GM10248 (cell line): ENCODE data around the gene SMARCC1.

Experiments used
- CTCF ChIA-PET: fragments of 300-600 bp; sonication (Branson Sonifier 250); formaldehyde crosslinking; extraction: SDS; loops from one replicate; lab custom pipeline; 2021; ENCODE audit warnings: antibody characterized with exemption; lab: Yijun Ruan, JAX
- POLR2A ChIA-PET: fragments of 350-650 bp; sonication (Branson Sonifier 250); formaldehyde crosslinking; extraction: SDS; loops from one replicate; lab custom pipeline; 2020; ENCODE audit warnings: antibody characterized with exemption; lab: Yijun Ruan, JAX
- DNase-seq: peaks from one replicate; pipeline ENCODE4 v3.0.0; 2012; ENCODE audit errors: extremely low spot score
- TF ChIP-seq, protein P1 (sequence below): IDR thresholded peaks from 2 replicates; pipeline ENCODE4 v1.5.1; 2012; ENCODE audit warnings: mild to moderate bottlenecking, low read depth; ENCODE audit errors: extremely low read depth, missing control alignments, control extremely low read depth

The SMARCC1 gene

DNA sequence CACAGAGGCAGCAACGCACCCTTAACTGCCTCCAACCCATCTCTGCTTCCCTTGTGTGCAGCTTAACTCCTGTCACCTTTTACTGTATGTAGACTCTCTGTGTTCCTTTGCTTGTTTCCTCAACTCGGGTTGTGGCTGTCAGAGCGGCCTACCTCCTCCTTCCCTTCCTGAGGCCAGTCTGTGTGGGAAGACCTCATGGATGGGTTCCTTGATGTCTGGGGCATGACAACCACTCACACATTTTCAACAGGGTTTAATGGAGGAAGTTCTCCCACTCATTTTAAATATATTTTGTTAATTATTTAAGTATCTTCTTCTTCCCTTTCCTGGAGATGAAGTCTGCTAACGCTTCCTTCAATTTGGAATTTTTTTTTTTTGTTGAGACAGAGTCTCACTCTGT lies 201.2 kb downstream of the SMARCC1 start:
- no peak for DNase-seq
- TF ChIP-seq, protein P1, sequence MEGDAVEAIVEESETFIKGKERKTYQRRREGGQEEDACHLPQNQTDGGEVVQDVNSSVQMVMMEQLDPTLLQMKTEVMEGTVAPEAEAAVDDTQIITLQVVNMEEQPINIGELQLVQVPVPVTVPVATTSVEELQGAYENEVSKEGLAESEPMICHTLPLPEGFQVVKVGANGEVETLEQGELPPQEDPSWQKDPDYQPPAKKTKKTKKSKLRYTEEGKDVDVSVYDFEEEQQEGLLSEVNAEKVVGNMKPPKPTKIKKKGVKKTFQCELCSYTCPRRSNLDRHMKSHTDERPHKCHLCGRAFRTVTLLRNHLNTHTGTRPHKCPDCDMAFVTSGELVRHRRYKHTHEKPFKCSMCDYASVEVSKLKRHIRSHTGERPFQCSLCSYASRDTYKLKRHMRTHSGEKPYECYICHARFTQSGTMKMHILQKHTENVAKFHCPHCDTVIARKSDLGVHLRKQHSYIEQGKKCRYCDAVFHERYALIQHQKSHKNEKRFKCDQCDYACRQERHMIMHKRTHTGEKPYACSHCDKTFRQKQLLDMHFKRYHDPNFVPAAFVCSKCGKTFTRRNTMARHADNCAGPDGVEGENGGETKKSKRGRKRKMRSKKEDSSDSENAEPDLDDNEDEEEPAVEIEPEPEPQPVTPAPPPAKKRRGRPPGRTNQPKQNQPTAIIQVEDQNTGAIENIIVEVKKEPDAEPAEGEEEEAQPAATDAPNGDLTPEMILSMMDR: no peak
- CTCF ChIA-PET: no interaction called here
- POLR2A ChIA-PET: no interaction called here

DNA sequence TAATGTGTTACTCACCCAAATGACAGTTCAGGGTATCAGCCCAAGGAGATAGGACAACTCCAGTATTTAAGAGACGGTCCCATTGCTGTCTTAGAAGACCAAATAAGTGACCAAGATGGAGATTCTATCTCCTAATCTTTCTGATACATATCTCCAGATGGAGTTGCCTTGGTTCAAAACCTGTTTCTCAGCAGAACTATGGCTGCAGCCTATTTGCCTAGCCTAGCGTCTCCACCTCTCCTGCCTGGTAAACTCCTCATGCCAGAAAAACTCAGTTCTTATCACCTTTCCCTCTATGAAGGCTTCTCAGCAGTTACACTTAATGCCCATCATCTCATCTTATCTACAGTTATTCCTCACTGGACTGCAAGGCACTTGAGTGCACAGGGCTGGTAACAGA lies 201.8 kb downstream of the SMARCC1 start:
- POLR2A ChIA-PET: no interaction called here

DNA sequence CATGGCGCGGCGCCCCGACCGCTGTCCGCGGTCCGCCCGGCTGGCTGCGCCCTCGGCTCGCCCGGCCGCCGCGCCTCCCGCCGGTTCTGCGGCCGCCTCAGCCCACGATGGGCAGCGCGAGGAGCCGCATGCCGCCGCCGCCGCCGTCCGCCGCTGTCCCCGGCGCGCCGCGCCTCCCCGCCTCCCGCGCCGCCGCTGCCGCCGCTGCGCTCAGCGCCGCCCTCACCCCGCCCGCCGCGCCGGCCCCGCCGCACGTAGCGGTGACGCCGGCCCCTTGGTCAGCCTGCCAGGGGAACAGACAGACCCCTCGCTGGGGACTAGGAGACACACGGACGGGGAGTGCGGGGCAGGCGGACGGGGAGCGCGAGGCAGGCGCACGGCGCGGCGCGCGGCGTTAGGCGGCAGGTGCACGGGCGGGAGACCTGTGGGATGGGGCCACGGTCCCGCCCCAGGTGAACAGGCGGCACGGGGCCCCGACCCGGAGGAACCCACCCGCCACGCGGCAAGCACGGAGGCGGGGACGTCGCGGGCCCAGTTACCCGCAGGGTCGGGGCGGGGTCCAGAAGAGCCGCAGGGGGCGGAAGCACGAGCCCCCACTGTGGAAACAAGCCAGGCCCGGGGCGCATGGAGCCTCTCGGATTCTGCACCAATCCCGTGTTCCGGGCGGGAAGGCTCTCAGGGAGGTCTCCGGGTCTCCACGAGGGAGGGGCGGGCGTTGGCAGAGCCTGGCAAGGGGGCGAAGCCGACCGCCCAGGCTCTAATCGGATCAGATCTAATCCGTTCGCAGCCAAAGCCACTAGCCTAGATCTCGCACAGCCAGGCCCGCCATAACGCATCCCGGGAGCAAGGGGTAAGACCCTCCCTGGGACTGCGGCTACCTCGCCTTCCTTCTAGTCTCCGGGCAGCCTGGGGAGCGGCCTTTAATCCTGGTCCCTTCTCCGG lies 202.7 kb downstream of the SMARCC1 start, which contains the start of gene CSPG5:
CSPG5 (minus strand) TSS at position 175 of the 942 bp plus-strand sequence; CDS start at position 3, 172 bp downstream.
- ChIA-PET CTCF (interaction anchor here (0.8 kb wide), 1 partner anchor 57 kb away, joined by 4 read pairs; no protein-coding TSS in a partner anchor), POLR2A (no interaction called here)
- TF ChIP-seq, protein P1: peak; percentile 10
- DNase-seq: peak; percentile 62

More for the DNA sequence above, 201.8 kb downstream of the SMARCC1 start:
- TF ChIP-seq, protein P1: no peak
- CTCF ChIA-PET: no interaction called here
- no peak for DNase-seq

DNA sequence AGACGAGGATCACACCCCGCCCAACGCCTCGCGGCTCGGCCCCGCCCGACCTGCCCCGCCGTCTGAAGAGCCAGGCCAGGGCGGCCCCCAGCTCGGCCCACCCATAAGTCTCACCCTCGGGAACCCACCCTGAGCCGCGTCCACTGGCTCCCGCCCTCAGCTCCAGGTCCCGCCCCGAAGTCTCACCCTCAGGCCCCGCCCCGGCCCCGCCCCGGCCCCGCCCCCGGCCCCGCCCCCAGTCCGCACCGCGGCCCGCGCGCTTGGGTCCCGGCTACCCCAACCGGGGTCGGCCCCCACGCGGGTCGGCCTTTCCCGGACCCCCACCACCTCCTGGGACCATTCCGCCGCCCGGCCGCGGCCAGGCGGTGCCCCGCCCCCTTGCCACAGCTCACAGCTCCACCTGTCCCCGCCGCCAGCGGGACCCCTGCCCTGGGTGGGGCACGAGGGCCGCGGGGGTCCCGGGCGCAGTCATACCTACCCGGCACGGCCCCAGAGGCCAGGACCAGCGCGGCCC lies 203.5 kb downstream of the SMARCC1 start:
- POLR2A ChIA-PET: no interaction called here
- peak; percentile 87 for DNase-seq
- TF ChIP-seq, protein P1: no peak
- CTCF ChIA-PET: interaction anchor here (0.8 to 1.0 kb wide), 2 partner anchors 41 to 56 kb away, joined by 3 to 4 read pairs; no protein-coding TSS in a partner anchor

DNA sequence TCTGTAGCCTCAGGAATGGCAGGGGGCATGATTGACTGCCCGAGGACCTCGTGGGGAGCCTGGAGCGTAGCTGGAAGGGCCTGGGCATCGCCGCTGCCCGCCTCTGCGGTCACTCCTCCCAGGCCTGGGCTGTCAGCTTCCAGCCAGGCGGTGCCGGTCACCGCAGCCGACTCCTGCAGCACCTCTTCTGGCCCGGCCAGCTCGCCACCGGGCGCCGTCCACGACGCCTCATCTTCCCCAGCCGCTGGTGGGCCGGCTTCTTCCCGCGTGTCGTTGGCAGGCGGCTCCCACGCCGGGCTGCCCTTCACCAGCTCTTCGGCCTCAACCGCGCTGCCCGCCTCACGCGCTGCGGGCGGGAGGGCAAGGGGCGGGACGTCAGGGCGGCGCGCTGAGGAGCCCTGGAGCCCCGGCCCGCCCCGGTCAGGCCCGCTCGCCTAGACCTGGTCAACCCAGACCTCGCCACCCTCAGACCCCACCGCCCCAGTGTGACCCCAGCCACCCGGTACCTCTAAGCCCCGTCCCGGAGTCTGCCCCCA lies 204.0 kb downstream of the SMARCC1 start:
- peak; percentile 33 for DNase-seq
- TF ChIP-seq, protein P1: no peak
- POLR2A ChIA-PET: no interaction called here
- CTCF ChIA-PET: interaction anchor here (0.8 to 1.0 kb wide), 4 partner anchors 12 to 248 kb away, joined by 3 to 4 read pairs (median 4); no protein-coding TSS in a partner anchor
